SK-N-SH (cell line): ENCODE measurements around the gene MAP6. TPM values are rescaled to one million over a fixed set of nuclear protein-coding genes. Genes with fewer than 3 reads are reported as not detected.
A peak's percentile ranks its signal among the peaks of the same experiment; 100 is the strongest.

Source experiments
- CTCF ChIA-PET: fragments of 300-600, 350-600 bp; formaldehyde crosslinking; extraction: SDS; loops from one replicate; lab custom pipeline; 2021; lab: Yijun Ruan, JAX
- POLR2A ChIA-PET: fragments of 350-600 bp; sonication (Branson Sonifier 250); formaldehyde crosslinking; extraction: SDS; loops from one replicate; lab custom pipeline; 2020; ENCODE audit warnings: antibody characterized with exemption, inconsistent platforms; lab: Yijun Ruan, JAX
- DNase-seq: peaks from one replicate; pipeline ENCODE4 v3.0.0; 2012
- H2AFZ ChIP-seq: fragments of 200-600 bp; sonication (generic); 2 replicates; pipeline ENCODE4 v1.8.1; 2016; ENCODE audit warnings: antibody characterized with exemption, mild to moderate bottlenecking, low read depth
- H3F3A ChIP-seq: fragments of 200-600 bp; sonication (generic); replicated peaks from 2 replicates; pipeline ENCODE3; 2016; ENCODE audit warnings: antibody characterized with exemption, mild to moderate bottlenecking; ENCODE audit not compliant: insufficient read depth
- H3K27ac ChIP-seq, 2 experiments: fragments of 200-500 bp in 1 of 2; fragments of 200-600 bp in 1 of 2; sonication (Bioruptor generic) in 1 of 2; sonication (generic), shearing (Covaris generic) in 1 of 2; 2 replicates each; pipeline versions ENCODE4 v1.5.1 to v1.6.1; 2014 to 2016; ENCODE audit warnings: low read depth in 2 of 2, inconsistent platforms in 1 of 2, low read length in 1 of 2, mild to moderate bottlenecking in 1 of 2, mixed read lengths in 1 of 2
- H3K27me3 ChIP-seq: fragments of 200-600 bp; sonication (generic), shearing (Covaris generic); 2 replicates; pipeline ENCODE4 v1.6.1; 2016; ENCODE audit warnings: mixed run types; ENCODE audit not compliant: insufficient read depth
- H3K36me3 ChIP-seq, 2 experiments: fragments of 200-500 bp in 1 of 2; fragments of 200-600 bp in 1 of 2; sonication (Bioruptor generic) in 1 of 2; sonication (generic) in 1 of 2; replicated peaks in 1 of 2; 2 replicates each; pipeline versions ENCODE3 to v1.5.1; 2014 to 2016; ENCODE audit warnings: low read length in 1 of 2, mild to moderate bottlenecking in 1 of 2; ENCODE audit not compliant: insufficient read depth in 2 of 2, control insufficient read depth in 1 of 2
- H3K4me1 ChIP-seq, 2 experiments: fragments of 200-500 bp in 1 of 2; fragments of 200-600 bp in 1 of 2; sonication (Bioruptor generic) in 1 of 2; sonication (generic), shearing (Covaris generic) in 1 of 2; 2 replicates each; pipeline versions ENCODE4 v1.5.1 to v1.6.1; 2014 to 2016; ENCODE audit warnings: low read depth in 1 of 2, low read length in 1 of 2, mixed run types in 1 of 2; ENCODE audit not compliant: insufficient read depth in 2 of 2, control insufficient read depth in 1 of 2
- H3K4me2 ChIP-seq: fragments of 200-600 bp; sonication (generic), shearing (Covaris generic); 2 replicates; pipeline ENCODE4 v1.6.1; 2017; ENCODE audit warnings: mixed run types
- H3K4me3 ChIP-seq, 2 experiments: fragments of 200-500 bp in 1 of 2; fragments of 200-600 bp in 1 of 2; sonication (Bioruptor generic) in 1 of 2; sonication (generic), shearing (Covaris generic) in 1 of 2; 2 replicates each; pipeline versions ENCODE4 v1.5.1 to v1.8.1; 2014 to 2016; ENCODE audit warnings: low read depth in 2 of 2, inconsistent platforms in 1 of 2, low read length in 1 of 2, mild to moderate bottlenecking in 1 of 2, mixed read lengths in 1 of 2, moderate library complexity in 1 of 2
- H3K79me2 ChIP-seq: fragments of 200-600 bp; sonication (generic); 2 replicates; pipeline ENCODE4 v1.8.1; 2017; ENCODE audit warnings: mild to moderate bottlenecking; ENCODE audit not compliant: insufficient read depth
- H3K9ac ChIP-seq: fragments of 200-600 bp; sonication (generic); 2 replicates; pipeline ENCODE4 v1.6.1; 2017; ENCODE audit warnings: mixed run types
- H3K9me2 ChIP-seq: fragments of 200-600 bp; sonication (generic); 2 replicates; pipeline ENCODE4 v1.6.1; 2017; ENCODE audit warnings: mixed run types
- H3K9me3 ChIP-seq: fragments of 200-600 bp; sonication (generic); 2 replicates; pipeline ENCODE4 v1.6.1; 2017; ENCODE audit warnings: mixed run types, mild to moderate bottlenecking, moderate library complexity
- H4K20me1 ChIP-seq: fragments of 200-600 bp; sonication (generic); 2 replicates; pipeline ENCODE4 v1.6.1; 2017; ENCODE audit warnings: mild to moderate bottlenecking, mixed run types; ENCODE audit not compliant: insufficient read depth
- CHD2 ChIP-seq: fragments of 150-350 bp; IDR thresholded peaks from 2 replicates; pipeline ENCODE4 v1.6.1; 2018; ENCODE audit warnings: low read length; ENCODE audit not compliant: partially characterized antibody
- CTCF ChIP-seq: fragments of 200-600 bp; sonication (generic); IDR thresholded peaks from 2 replicates; pipeline ENCODE4 v1.6.1; 2017; ENCODE audit warnings: antibody characterized with exemption, mild to moderate bottlenecking, moderate library complexity
- FOXJ3 ChIP-seq: sonication (generic); formaldehyde crosslinking; IDR thresholded peaks from 2 replicates; pipeline ENCODE4 v1.5.1; 2020; ENCODE audit warnings: mild to moderate bottlenecking, missing genetic modification reagents
- MEF2A ChIP-seq: IDR thresholded peaks from 2 replicates; pipeline ENCODE4 v1.4.0; 2012; ENCODE audit warnings: low read depth, borderline replicate concordance
- PBX3 ChIP-seq: IDR thresholded peaks from 2 replicates; pipeline ENCODE4; 2012
- POLR2AphosphoS5 ChIP-seq: IDR thresholded peaks from 2 replicates; pipeline ENCODE4 v1.6.1; 2012; ENCODE audit warnings: low read depth, low read length
- REST ChIP-seq: IDR thresholded peaks from 2 replicates; pipeline ENCODE4 v1.6.1; 2012; ENCODE audit warnings: mild to moderate bottlenecking, low read depth, low read length, moderate library complexity
- RXRA ChIP-seq: IDR thresholded peaks from 2 replicates; pipeline ENCODE4 v1.4.0; 2012; ENCODE audit warnings: low read depth, mild to moderate bottlenecking, borderline replicate concordance
- SMC3 ChIP-seq: IDR thresholded peaks from 2 replicates; pipeline ENCODE4 v1.6.1; 2012; ENCODE audit warnings: low read depth, low read length, improper control_type of control experiment
- TCF12 ChIP-seq: IDR thresholded peaks from 2 replicates; pipeline ENCODE4 v1.4.0; 2012
- TEAD4 ChIP-seq: IDR thresholded peaks from 2 replicates; pipeline ENCODE4 v1.4.0; 2012; ENCODE audit warnings: mild to moderate bottlenecking, borderline replicate concordance; ENCODE audit not compliant: insufficient read depth
- WGBS: methylation state at CpG from one replicate; pipeline ENCODE4 v1.1.6; 2017; ENCODE audit warnings: low lambda C conversion rate; 5-methylcytosine and 5-hydroxymethylcytosine counted together
- polyA plus RNA-seq, 3 experiments: library from polyadenylated mRNA; depleted of rRNA; stranded (reverse); fragments of >200 nt; gene quantifications; 2 replicates each; pipeline ENCODE4 v1.2.3, GENCODE V29; 2012

MAP6 gene
- polyA plus RNA-seq, 1 of the 3 experiments (the other 2 are of a cell fraction), result 11.1 TPM

DNA sequence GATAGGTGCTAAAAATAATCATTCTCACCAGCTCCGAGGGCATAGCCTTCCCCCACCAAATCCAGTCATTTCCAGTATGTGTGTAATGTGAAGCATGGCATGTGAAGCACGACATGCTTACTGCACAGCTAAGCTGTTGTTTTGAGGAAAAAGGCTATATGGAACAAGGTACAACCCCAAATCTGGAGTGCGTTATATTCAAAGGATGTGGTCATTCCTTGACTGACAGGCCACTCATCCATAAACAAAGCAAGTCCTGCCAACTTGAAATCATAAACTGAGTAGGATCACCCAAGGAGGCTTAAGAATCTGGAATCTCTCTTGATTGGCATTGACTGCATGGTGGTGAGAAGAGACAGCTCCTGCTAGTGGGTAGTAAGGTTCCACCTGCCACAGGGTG is 3.7 kb downstream of the MAP6 start:
- Histone ChIP-seq H3F3A (peaks cover 11% of the 10 kb centered on the region), H2AFZ (no peak overlapping the region), H3K27ac (no peak overlapping the region), H3K9me2 (no peaks in the 10 kb centered on the region), H3K27me3 (no peaks in the 10 kb centered on the region), H4K20me1 (no peaks in the 10 kb centered on the region), H3K9me3 (0 out of 2 replicates have a peak, but pooled peaks cover 14% of the 10 kb centered on the region), H3K9ac (no peak overlapping the region), H3K4me1 (peaks cover 21 to 23% of the 10 kb centered on the region in 2 experiments; a peak in 3 of 4 replicates), H3K79me2 (no peaks in the 10 kb centered on the region), H3K36me3 (peaks cover 6 to 12% of the 10 kb centered on the region in 2 experiments), H3K4me3 (no peak overlapping the region; a peak in 1 of 4 replicates), H3K4me2 (no peak overlapping the region)
- POLR2A ChIA-PET, result interaction anchor here (1.3 to 5.0 kb wide), 3 partner anchors 38 to 82 kb away, joined by 3 to 22 read pairs (median 4); no protein-coding TSS in a partner anchor
- CTCF ChIA-PET, result interaction anchor here (0.9 to 2.0 kb wide), 9 partner anchors 14 to 277 kb away, joined by 3 to 6 read pairs (median 4); no protein-coding TSS in a partner anchor
- WGBS, result 87% methylated on average over 3 of the region's 3 CpGs
- no peak for DNase-seq
- TF ChIP-seq TCF12 (0 out of 2 replicates have a peak, but pooled peaks have one; percentile 14), PBX3 (peak; percentile 39), CHD2 (no peak)

GRCh38 chr11:75664389-75664788 is 4.4 kb downstream of the MAP6 start:
- TF ChIP-seq RXRA (no peak), MEF2A (no peak), SMC3 (no peak), FOXJ3 (CRISPR knock-in tag) (no peak), CTCF (no peak), REST (no peak), TEAD4 (no peak), POLR2AphosphoS5 (no peak)
- CTCF ChIA-PET, result interaction anchor here (0.6 to 2.0 kb wide), 7 partner anchors 10 to 276 kb away, joined by 3 to 6 read pairs (median 4); no protein-coding TSS in a partner anchor

More at GRCh38 chr11:75664389-75664788, 4.4 kb downstream of the MAP6 start:
- Histone ChIP-seq H4K20me1 (no peaks in the 10 kb centered on the region), H3K36me3 (peaks cover 6 to 12% of the 10 kb centered on the region in 2 experiments), H3K79me2 (no peaks in the 10 kb centered on the region), H3K9ac (no peak overlapping the region), H3K4me3 (no peak overlapping the region), H3K9me2 (no peaks in the 10 kb centered on the region), H3K27ac (no peak overlapping the region), H3K27me3 (no peaks in the 10 kb centered on the region), H3K4me1 (peaks cover 21% of the 10 kb centered on the region in 2 experiments; a peak in 3 of 4 replicates), H2AFZ (no peak overlapping the region), H3K9me3 (0 out of 2 replicates have a peak, but pooled peaks cover 14% of the 10 kb centered on the region), H3K4me2 (no peak overlapping the region), H3F3A (peaks cover 11% of the 10 kb centered on the region)
- POLR2A ChIA-PET, result interaction anchor here (2.0 to 5.0 kb wide), 2 partner anchors 70 to 81 kb away, joined by 4 to 22 read pairs; no protein-coding TSS in a partner anchor
- DNase-seq, result no peak
- WGBS, result 100% methylated on average over 1 of the region's 1 CpG
